ENCODE results near the gene ATAD3A. TPM values are rescaled to one million over a fixed set of nuclear protein-coding genes. Genes with fewer than 3 reads are reported as not detected.
"Not testable (repeated sequence)": the region's sequence is repeated elsewhere in the genome, so short reads cannot be mapped to it uniquely, and the experiment has no call there.

The ATAD3A gene
- total and polyA plus RNA-seq, 2 donors, result 7.1 to 18.8 TPM

DNA sequence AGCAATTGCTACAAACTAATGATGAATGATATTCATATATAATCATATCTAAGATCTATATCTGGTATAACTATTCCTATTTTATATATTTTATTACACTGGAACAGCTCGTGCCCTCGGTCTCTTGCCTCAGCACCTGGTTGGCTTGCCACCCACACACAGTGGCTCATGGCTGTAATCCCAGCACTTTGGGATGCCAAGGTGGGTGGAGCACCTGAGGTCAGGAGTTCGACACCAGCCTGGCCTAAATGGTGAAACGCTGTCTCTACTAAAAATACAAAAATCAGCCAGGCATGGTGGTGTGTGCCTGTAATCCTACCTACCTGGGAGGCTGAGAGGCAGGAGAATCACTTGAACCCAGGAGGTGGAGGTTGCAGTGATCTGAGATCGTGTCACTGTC, 6.2 kb upstream of the ATAD3A start:
- not testable (repeated sequence) for H3K27ac ChIP-seq (ENCODE audit: low read depth); DNase-seq (ENCODE audit: extremely low spot score); H3K4me3 ChIP-seq (ENCODE audit: low read depth, low read length); H3K36me3 ChIP-seq (ENCODE audit: insufficient read depth); H3K4me1 ChIP-seq (ENCODE audit: insufficient read depth)
- WGBS, result 82% methylated on average over 5 of the region's 5 CpGs

DNA sequence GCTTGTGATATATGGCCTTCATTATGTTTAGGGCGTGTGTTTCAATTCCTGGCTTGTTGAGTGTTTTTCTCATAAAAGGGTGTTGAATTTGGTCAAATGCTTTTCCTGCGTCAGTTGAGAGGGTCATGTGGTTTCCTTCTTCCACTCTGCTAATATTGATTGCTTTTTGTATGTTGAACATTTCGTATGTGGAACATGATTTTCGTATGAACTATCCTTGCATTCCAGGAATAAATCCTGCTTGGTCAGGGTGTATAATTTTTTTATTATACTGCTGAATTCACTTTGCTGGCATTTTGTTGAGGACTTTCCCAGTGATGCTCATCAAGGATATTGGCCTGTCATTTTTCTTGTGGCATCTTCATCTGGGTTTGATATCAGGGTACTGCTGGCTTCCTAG, 4.7 kb upstream of the ATAD3A start:
- Histone ChIP-seq H3K4me3 (ENCODE audit: low read depth, low read length) (no peak overlapping the region), H3K4me1 (ENCODE audit: insufficient read depth) (no peaks in the 10 kb centered on the region), H3K36me3 (ENCODE audit: insufficient read depth) (no peaks in the 10 kb centered on the region), H3K27ac (ENCODE audit: low read depth) (no peak overlapping the region)
- 91% methylated on average over 4 of the region's 4 CpGs for WGBS
- no peak for DNase-seq (ENCODE audit: extremely low spot score)

DNA sequence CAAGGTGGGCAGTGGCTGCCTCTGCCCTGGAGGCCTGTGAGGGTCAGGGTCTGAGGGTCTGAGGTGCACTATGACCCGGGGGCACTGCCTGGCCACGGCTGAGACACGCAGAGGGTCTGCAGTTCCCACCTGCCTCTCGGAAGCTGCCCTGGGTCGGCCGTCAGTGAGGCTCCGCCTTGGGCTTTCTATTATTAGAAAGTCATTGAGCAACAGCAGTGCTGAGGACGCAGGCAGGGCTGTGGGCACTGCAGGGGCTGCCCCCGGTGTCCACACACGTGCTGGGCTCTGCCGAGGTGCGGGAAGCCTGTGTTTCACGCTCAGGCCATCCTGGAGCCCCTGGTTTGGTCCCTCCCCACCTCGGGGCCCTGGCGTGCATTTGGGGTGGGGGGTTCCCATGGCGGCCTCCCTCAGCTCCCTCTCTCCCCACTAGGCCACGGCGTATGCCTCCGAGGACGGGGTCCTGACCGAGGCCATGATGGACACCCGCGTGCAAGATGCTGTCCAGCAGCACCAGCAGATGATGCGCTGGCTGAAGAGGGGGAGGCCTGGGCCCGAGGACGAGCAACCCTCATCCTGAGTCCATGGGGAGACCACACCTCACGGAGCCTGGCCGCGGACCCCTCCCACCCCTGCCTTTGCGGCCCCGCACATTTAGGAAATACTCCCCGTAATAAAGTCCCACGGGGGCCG, 3.0 kb upstream of the ATAD3A start:
- not testable (repeated sequence) for H3K27ac ChIP-seq (ENCODE audit: low read depth); H3K4me3 ChIP-seq (ENCODE audit: low read depth, low read length); H3K4me1 ChIP-seq (ENCODE audit: insufficient read depth); H3K36me3 ChIP-seq (ENCODE audit: insufficient read depth); DNase-seq (ENCODE audit: extremely low spot score)
- WGBS, result 71% methylated on average over 29 of the region's 34 CpGs

DNA sequence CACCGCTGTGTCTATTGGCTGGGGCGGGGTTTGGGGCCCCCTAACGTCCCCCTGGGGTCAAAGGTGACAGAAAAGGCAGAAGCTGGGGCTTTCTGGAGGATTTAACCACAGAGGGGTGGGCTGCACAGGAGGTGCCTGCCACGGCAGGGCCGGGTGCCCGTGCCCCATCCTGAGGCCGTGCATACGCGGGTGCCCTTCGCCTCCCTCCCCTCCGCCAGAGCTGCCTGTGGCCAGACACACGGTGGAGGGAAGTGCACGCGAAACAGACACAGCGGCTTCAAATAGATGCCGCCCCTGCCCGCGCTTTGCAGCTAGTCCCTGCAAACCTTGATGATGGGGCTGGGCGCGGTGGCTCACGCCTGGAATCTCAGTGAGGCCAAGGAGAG, 2.5 kb upstream of the ATAD3A start:
- 86% methylated on average over 18 of the region's 21 CpGs for WGBS
- not testable (repeated sequence) for DNase-seq (ENCODE audit: extremely low spot score); H3K4me3 ChIP-seq (ENCODE audit: low read depth, low read length); H3K36me3 ChIP-seq (ENCODE audit: insufficient read depth); H3K4me1 ChIP-seq (ENCODE audit: insufficient read depth); H3K27ac ChIP-seq (ENCODE audit: low read depth)

DNA sequence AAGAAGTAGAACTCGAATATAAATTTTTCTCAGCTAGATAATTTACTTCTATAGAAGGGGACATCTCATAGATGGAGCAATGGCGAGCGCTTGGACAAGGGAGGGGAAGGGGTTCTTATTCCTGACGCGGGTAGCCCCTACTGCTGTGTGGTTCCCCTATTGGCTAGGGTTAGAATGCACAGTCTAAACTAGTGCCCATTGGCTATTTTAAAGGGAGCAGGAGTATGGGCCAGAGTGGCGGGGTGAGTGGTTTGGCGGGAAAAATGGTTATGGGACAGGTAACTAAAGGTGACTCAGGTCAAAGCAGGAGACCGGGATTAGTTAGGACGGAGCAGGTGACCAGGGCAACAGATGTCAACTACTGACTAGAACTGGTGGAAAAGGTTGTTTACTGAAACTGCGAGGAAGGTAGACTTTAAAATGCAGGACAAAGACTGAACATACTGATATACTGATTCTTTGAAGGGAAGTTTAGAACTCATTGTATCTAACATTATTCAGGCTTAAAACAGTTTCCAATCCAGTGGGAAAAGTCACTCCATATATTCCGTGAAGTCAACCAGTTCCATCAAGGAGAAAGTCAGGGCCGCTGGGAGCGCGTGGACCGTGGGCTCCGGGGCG, 940 bp upstream of the ATAD3A start:
- peak overlapping the region; percentile 77 for H3K27ac ChIP-seq (ENCODE audit: low read depth)
- no peaks in the 10 kb centered on the region for H3K4me1 ChIP-seq (ENCODE audit: insufficient read depth)
- peak overlapping the region; percentile 80 for H3K4me3 ChIP-seq (ENCODE audit: low read depth, low read length)
- DNase-seq (ENCODE audit: extremely low spot score), result no peak
- H3K36me3 ChIP-seq (ENCODE audit: insufficient read depth), result no peaks in the 10 kb centered on the region
- 12% methylated on average over 17 of the region's 17 CpGs for WGBS

DNA sequence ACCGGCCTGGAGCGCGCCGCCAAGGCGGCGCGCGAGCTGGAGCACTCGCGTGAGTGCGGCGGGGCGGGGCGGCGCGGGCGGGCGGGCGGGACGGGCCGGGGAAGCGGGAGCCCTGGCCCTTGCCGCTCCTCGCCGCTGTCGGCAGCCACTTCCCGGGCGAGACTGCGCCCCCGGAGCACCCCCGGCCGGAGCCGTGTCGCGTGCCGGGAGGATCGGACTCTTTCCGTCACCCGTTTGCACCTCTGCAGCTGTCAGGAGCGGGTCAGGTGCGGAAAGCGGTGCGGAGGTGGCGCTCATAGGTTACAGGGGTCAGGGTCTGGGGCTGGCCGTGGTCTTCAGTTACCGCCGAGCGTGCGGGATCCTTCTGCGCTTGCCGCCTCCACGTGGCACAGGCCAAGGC, 463 bp downstream of the ATAD3A start:
- under 1% methylated on average over 23 of the region's 52 CpGs for WGBS
- H3K36me3 ChIP-seq (ENCODE audit: insufficient read depth); H3K27ac ChIP-seq (ENCODE audit: low read depth); DNase-seq (ENCODE audit: extremely low spot score); H3K4me1 ChIP-seq (ENCODE audit: insufficient read depth): not testable (repeated sequence)
- peak overlapping the region; percentile 80 for H3K4me3 ChIP-seq (ENCODE audit: low read depth, low read length)

DNA sequence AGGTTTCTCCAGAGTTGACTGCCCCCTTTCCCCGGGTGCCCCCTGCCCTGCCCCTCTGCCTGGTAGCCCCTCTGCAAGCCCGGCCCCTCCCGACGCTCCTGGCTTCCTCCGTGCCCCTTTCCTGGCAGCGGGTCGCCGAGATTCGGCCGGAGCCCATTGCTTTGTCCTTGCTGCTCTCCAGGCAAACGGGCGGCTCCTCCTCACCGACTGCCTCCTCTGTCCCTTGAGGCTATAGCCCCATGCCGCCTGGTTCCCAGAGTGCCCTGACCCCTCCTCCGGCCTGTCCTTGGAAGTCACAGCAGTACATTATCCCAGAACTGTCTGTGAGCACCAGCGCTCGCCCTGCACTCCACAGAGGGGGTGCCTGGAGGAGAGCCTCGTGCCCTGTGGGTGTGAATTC, 1.7 kb downstream of the ATAD3A start:
- 82% methylated on average over 16 of the region's 18 CpGs for WGBS
- H3K4me1 ChIP-seq (ENCODE audit: insufficient read depth); H3K4me3 ChIP-seq (ENCODE audit: low read depth, low read length); H3K36me3 ChIP-seq (ENCODE audit: insufficient read depth); H3K27ac ChIP-seq (ENCODE audit: low read depth); DNase-seq (ENCODE audit: extremely low spot score): not testable (repeated sequence)

DNA sequence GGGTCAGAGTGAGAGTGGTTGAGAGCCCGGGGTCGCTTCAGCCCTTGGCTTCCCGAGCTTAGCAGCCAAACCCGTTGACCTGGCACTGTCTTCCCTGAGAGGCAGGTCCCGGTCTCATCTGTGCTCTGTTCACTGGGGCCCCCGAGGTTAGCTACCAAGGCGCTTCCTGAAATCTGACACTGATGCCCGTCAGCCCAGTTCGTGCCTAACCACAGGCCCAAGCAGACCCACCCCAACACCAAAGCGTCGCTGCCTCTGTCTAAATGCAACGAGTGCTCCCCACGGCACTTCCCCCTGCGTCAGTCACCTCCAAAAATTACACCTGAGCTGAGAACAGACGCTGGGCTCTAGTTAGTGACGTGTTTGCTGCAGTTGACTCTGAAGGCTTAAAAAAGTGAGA, 2.4 kb downstream of the ATAD3A start:
- 68% methylated on average over 14 of the region's 16 CpGs for WGBS

DNA sequence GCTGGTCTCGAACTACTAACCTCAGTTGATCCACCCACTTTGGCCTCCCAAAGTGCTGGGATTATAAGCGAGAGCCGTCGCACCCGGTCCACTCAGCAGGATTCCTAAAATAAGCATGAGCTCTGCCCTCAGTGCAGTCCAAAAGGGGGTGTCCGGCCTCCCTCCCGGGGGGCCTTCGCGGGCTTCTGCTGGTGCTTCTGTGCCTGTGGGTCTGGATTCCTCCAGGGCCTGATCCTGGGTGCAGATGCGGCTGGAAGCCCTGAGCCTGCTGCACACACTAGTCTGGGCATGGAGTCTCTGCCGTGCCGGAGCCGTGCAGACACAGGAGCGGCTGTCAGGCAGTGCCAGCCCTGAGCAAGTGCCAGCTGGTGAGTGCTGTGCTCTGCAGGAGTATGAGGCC, 5.0 kb downstream of the ATAD3A start:
- WGBS, result 96% methylated on average over 14 of the region's 14 CpGs
- not testable (repeated sequence) for DNase-seq (ENCODE audit: extremely low spot score); H3K4me1 ChIP-seq (ENCODE audit: insufficient read depth); H3K27ac ChIP-seq (ENCODE audit: low read depth); H3K36me3 ChIP-seq (ENCODE audit: insufficient read depth); H3K4me3 ChIP-seq (ENCODE audit: low read depth, low read length)

More for the DNA sequence above, 2.4 kb downstream of the ATAD3A start:
- not testable (repeated sequence) for H3K27ac ChIP-seq (ENCODE audit: low read depth); H3K36me3 ChIP-seq (ENCODE audit: insufficient read depth); H3K4me3 ChIP-seq (ENCODE audit: low read depth, low read length); DNase-seq (ENCODE audit: extremely low spot score); H3K4me1 ChIP-seq (ENCODE audit: insufficient read depth)

DNA sequence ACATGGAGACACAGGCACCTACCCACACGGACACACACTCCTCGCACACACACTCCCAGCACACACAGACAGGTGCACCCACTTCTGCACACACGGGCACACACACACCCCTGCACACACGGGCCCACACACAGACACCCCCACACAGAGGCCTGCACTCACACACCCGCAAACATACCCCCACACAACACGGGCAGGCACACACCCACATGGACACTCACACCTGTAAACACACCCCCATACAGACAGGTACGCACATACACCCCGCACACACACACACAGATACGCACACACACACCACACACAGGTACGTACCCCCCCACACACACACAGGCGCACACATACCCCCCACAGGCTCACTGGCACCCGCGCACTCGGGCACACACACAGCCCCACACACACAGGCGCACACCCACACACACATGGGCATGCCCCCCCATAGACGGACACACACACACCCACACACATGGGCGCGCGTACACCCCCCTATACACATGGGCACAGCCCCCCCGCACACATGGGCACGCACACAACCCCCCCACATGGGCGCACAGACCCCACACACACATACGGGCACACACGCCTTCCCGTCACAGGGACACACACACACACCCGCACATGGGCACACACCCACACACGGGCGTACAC, 6.1 kb downstream of the ATAD3A start:
- no peaks in the 10 kb centered on the region for H3K4me1 ChIP-seq (ENCODE audit: insufficient read depth)
- H3K36me3 ChIP-seq (ENCODE audit: insufficient read depth), result no peaks in the 10 kb centered on the region
- DNase-seq (ENCODE audit: extremely low spot score), result no peak
- 96% methylated on average over 28 of the region's 28 CpGs for WGBS
- H3K4me3 ChIP-seq (ENCODE audit: low read depth, low read length), result no peak overlapping the region
- no peak overlapping the region for H3K27ac ChIP-seq (ENCODE audit: low read depth)

DNA sequence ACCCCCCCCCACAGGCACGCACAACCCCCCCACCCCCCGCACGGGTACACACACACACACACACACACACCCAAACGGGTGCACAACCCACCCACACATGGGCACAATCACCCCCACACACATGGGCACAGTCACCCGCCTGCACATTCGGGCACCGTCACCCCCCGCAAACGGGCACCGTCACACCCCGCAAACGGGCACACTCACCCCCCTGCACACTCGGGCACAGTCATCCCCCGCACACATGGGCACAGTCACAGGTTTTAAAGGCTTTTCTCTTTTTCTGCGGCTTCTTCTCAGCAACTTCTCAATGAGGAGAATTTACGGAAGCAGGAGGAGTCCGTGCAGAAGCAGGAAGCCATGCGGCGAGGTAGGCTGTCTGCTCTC, 6.7 kb downstream of the ATAD3A start:
- not testable (repeated sequence) for H3K4me3 ChIP-seq (ENCODE audit: low read depth, low read length); H3K27ac ChIP-seq (ENCODE audit: low read depth); H3K4me1 ChIP-seq (ENCODE audit: insufficient read depth); H3K36me3 ChIP-seq (ENCODE audit: insufficient read depth); DNase-seq (ENCODE audit: extremely low spot score)
- 91% methylated on average over 17 of the region's 19 CpGs for WGBS

DNA sequence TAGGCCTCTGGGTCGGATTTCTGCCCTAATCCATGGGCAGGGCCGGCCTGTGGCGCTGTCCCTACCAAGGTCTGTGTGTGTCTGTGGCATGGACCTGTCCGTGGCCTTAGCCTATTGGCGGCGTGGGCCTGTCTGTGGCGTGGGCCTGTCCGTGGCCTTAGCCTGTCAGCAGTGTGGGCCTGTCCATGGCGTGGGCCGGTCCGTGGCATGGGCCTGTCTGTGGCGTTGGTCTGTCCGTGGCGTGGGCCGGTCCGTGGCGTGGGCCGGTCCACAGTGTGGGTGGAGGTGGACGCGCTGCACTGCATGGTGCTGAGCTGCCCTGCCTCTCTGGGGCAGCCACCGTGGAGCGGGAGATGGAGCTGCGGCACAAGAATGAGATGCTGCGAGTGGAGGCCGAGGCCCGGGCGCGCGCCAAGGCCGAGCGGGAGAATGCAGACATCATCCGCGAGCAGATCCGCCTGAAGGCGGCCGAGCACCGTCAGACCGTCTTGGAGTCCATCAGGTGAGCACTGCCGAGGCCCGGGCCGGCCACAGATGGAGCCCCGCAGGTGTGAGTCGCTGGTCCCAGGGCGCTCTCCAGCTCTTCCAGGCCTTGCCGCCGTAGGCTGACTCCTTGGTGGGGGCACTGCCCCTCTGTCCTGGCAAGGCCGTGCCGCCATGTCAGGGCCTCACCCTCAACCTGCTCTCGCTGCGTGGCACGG, 8.0 kb downstream of the ATAD3A start:
- 97% methylated on average over 51 of the region's 51 CpGs for WGBS
- H3K36me3 ChIP-seq (ENCODE audit: insufficient read depth); DNase-seq (ENCODE audit: extremely low spot score); H3K4me3 ChIP-seq (ENCODE audit: low read depth, low read length); H3K27ac ChIP-seq (ENCODE audit: low read depth); H3K4me1 ChIP-seq (ENCODE audit: insufficient read depth): not testable (repeated sequence)

DNA sequence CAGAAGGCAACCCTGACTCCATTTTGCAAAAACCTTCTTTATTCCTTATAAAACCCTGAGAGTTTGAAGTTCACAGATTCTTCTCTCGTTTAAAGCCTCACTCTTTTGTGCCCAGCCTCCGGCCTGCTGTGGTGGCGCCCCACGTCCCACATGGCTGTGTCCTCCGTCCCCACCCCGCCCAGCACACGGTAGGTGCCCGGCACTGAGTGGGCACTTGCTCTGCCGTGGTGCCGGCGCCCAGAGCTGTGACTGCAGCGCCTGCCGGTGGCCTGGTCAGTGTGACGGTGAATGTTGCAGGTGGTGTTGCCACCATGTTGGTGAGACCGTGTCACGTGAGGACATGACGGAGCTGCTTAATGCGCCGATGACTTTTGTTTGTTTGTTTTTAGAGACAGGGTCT, 9.4 kb downstream of the ATAD3A start:
- no peaks in the 10 kb centered on the region for H3K36me3 ChIP-seq (ENCODE audit: insufficient read depth)
- no peak overlapping the region for H3K27ac ChIP-seq (ENCODE audit: low read depth)
- no peaks in the 10 kb centered on the region for H3K4me1 ChIP-seq (ENCODE audit: insufficient read depth)
- whole genome bisulfite sequencing, result 93% methylated on average over 19 of the region's 19 CpGs
- H3K4me3 ChIP-seq (ENCODE audit: low read depth, low read length), result no peak overlapping the region
- no peak for DNase-seq (ENCODE audit: extremely low spot score)

DNA sequence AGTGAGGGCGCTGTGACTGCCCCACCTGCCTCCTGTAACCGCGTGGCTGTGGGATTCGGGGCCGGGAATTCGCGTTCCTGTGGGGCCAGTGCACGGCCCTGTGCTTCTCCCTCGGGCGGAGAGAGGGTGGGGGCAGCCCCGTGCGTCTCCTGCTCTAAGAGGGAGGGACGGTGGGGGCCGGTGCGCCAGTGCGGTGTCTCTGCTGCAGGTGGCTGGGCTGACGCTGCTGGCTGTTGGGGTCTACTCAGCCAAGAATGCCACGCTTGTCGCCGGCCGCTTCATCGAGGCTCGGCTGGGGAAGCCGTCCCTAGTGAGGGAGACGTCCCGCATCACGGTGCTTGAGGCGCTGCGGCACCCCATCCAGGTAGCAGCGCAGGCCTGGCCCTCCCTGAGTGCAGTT, 10.6 kb downstream of the ATAD3A start:
- H3K27ac ChIP-seq (ENCODE audit: low read depth); H3K36me3 ChIP-seq (ENCODE audit: insufficient read depth); DNase-seq (ENCODE audit: extremely low spot score); H3K4me3 ChIP-seq (ENCODE audit: low read depth, low read length); H3K4me1 ChIP-seq (ENCODE audit: insufficient read depth): not testable (repeated sequence)
- WGBS, result 95% methylated on average over 30 of the region's 30 CpGs
